Activated T-cell treated with anti-CD3 and anti-CD28 coated beads, Interleukin-2, amount 50 U/mL, for 4 hours (primary cell): ENCODE data around the gene CDH23. TPM values are rescaled to one million over a fixed set of nuclear protein-coding genes. Genes with fewer than 3 reads are reported as not detected.

Source experiments
- ATAC-seq, 2 donors: fragments of 200-7000 bp; cut with Tn5 transposase; one replicate each; pipeline ENCODE4 v1.10.0; 2021
- DNase-seq: peaks from one replicate; pipeline ENCODE4 v3.0.0-alpha.2; 2020
- H3K27me3 Mint-ChIP-seq: one replicate; pipeline ENCODE4 v1.8.0; 2021; ENCODE audit warnings: low read depth, mixed read lengths
- H3K36me3 Mint-ChIP-seq: one replicate; pipeline ENCODE4 v1.8.0; 2022; ENCODE audit warnings: mixed read lengths; ENCODE audit not compliant: insufficient read depth
- H3K4me1 Mint-ChIP-seq: one replicate; pipeline ENCODE4 v1.8.0; 2021; ENCODE audit warnings: low read depth, mixed read lengths
- H3K4me3 Mint-ChIP-seq: one replicate; pipeline ENCODE4 v1.8.0; 2021; ENCODE audit warnings: mild to moderate bottlenecking, moderate library complexity, mixed read lengths
- H3K9me3 Mint-ChIP-seq: one replicate; pipeline ENCODE4 v1.8.0; 2021; ENCODE audit warnings: mixed read lengths
- total RNA-seq, 3 donors: library from RNA; stranded (reverse); gene quantifications; one replicate each; pipeline ENCODE4 v1.2.1, GENCODE V29; 2021

CDH23 gene
- total RNA-seq, 3 donors from 2014 or later: 0.71 to 1.2 (median 1.1) TPM

GRCh38 chr10:71573562-71574518, 177.1 kb downstream of the CDH23 start:
- Mint-ChIP-seq H3K36me3 (no peaks in the 10 kb centered on the region), H3K27me3 (no peaks in the 10 kb centered on the region), H3K9me3 (no peaks in the 10 kb centered on the region), H3K4me1 (no peaks in the 10 kb centered on the region), H3K4me3 (no peak overlapping the region)
- ATAC-seq (no peak), DNase-seq (no peak)

- ATAC-seq (no peak), DNase-seq (no peak)
- no peaks in the 10 kb centered on the region for H3K36me3 Mint-ChIP-seq
- H3K4me1 Mint-ChIP-seq: no peaks in the 10 kb centered on the region
- H3K4me3 Mint-ChIP-seq: no peak overlapping the region
- no peaks in the 10 kb centered on the region for H3K27me3 Mint-ChIP-seq
- H3K9me3 Mint-ChIP-seq: no peaks in the 10 kb centered on the region
Measured at GRCh38 chr10:71575451-71575850, 178.7 kb downstream of the CDH23 start.

GRCh38 chr10:71575934-71576801, 179.4 kb downstream of the CDH23 start:
- H3K4me3 Mint-ChIP-seq: no peak overlapping the region
- no peaks in the 10 kb centered on the region for H3K36me3 Mint-ChIP-seq
- DNase-seq: no peak
- no peaks in the 10 kb centered on the region for H3K4me1 Mint-ChIP-seq
- no peaks in the 10 kb centered on the region for H3K9me3 Mint-ChIP-seq
- no peaks in the 10 kb centered on the region for H3K27me3 Mint-ChIP-seq
- no peak for ATAC-seq

DNA sequence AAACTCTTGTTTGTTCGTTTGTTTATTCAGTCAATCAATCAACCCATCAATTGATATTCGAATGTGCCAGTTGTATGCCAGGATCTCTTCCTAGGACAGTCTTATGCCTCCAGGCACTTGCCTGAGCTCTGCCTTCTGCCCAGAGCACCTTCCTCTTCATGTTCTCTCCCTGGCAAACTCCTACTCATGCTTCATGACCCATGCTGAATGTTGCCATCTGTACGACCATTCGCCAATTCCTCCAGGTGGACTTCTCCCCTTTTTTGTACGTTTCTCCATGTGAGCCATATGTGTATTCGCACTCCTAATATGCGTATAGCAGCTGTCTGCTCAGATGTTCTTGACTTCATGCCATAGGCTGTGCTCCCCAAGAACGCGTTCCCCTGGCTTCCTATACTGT, 180.1 kb downstream of the CDH23 start:
- H3K4me3 Mint-ChIP-seq: no peak overlapping the region
- no peaks in the 10 kb centered on the region for H3K9me3 Mint-ChIP-seq
- no peak for DNase-seq
- H3K27me3 Mint-ChIP-seq: no peaks in the 10 kb centered on the region
- H3K36me3 Mint-ChIP-seq: no peaks in the 10 kb centered on the region
- no peak for ATAC-seq
- H3K4me1 Mint-ChIP-seq: no peaks in the 10 kb centered on the region

GRCh38 chr10:71577345-71577744, 180.6 kb downstream of the CDH23 start:
- Mint-ChIP-seq H3K27me3 (no peaks in the 10 kb centered on the region), H3K4me1 (no peaks in the 10 kb centered on the region)
- ATAC-seq: no peak

GRCh38 chr10:71578069-71578468, 181.3 kb downstream of the CDH23 start:
- Mint-ChIP-seq H3K36me3 (no peaks in the 10 kb centered on the region), H3K27me3 (peaks cover 3% of the 10 kb centered on the region), H3K4me3 (no peak overlapping the region), H3K4me1 (no peaks in the 10 kb centered on the region), H3K9me3 (no peaks in the 10 kb centered on the region)
- DNase-seq: no peak
- no peak for ATAC-seq

More at GRCh38 chr10:71577345-71577744, 180.6 kb downstream of the CDH23 start:
- Mint-ChIP-seq H3K4me3 (no peak overlapping the region), H3K36me3 (no peaks in the 10 kb centered on the region), H3K9me3 (no peaks in the 10 kb centered on the region)
- no peak for DNase-seq

DNA sequence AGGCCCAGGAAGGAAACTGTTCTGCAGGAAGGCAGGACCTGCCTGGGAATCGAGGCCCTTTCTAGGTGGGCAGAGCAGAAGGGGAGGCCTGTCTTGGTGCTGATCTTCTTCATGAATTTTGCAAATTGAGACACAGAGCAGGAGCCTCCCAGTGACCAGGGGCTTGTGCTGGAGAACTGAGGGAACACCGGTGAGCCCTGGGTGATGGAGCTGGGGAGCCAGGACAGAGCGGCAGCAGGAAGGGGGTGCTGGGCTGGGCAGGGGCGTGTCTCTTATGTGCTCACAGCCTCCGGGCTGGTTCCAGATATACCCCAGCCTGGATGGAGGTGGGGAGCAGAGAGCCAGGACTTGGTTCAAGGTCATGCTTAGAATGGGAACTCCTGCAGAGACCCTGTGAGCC, 182.9 kb downstream of the CDH23 start:
- Mint-ChIP-seq H3K4me3 (no peak overlapping the region), H3K9me3 (no peaks in the 10 kb centered on the region), H3K36me3 (no peaks in the 10 kb centered on the region), H3K27me3 (peaks cover 3% of the 10 kb centered on the region), H3K4me1 (no peaks in the 10 kb centered on the region)
- no peak for DNase-seq
- ATAC-seq: no peak

DNA sequence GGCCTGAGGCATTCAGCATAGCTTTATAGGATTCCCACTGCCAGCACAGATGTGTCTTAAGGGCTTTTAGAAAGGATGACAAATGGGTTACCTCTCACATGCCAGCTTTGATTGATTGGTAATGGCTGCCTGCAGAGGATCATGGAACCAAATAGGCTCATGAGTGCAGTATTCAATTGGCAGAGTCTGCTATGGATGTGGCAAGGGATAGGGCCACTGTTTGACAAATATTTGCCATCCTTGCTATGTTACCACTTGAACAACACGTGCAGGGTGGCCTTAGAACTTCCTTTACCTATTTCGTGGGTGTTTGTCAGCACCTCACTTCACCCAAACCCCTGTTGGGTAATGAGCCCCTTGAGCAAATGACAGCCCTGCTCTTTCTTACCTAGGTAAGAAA, 183.7 kb downstream of the CDH23 start:
- Mint-ChIP-seq H3K36me3 (no peaks in the 10 kb centered on the region), H3K27me3 (peaks cover 3% of the 10 kb centered on the region), H3K9me3 (no peaks in the 10 kb centered on the region), H3K4me3 (no peak overlapping the region), H3K4me1 (no peaks in the 10 kb centered on the region)
- DNase-seq (no peak), ATAC-seq (no peak)

DNA sequence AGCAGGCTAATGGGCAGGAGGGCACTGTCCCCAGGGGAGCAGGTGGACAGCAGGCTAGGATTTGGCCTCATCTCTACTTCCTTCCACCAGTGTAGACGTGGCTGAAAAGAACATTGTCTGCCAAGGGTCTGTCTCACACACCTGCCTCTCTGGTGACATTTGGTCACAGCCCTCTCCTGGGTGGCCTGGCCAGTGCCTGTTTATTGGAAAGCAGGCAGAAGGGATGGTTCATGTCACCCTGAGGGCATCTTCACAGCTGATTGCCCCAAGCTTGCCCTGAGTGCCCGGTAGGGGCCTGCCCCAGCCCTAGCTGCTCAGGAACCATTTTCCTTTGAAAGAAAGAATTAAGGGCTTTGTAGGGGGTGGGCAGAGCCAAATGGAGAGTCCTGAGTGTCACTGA, 184.2 kb downstream of the CDH23 start:
- no peak for DNase-seq
- H3K9me3 Mint-ChIP-seq: no peaks in the 10 kb centered on the region
- no peak for ATAC-seq
- H3K4me1 Mint-ChIP-seq: no peaks in the 10 kb centered on the region
- H3K4me3 Mint-ChIP-seq: no peak overlapping the region
- H3K27me3 Mint-ChIP-seq: peaks cover 3% of the 10 kb centered on the region
- no peaks in the 10 kb centered on the region for H3K36me3 Mint-ChIP-seq

GRCh38 chr10:71581376-71581775, 184.7 kb downstream of the CDH23 start:
- Mint-ChIP-seq H3K4me3 (no peak overlapping the region), H3K36me3 (no peaks in the 10 kb centered on the region), H3K9me3 (no peaks in the 10 kb centered on the region), H3K4me1 (no peaks in the 10 kb centered on the region), H3K27me3 (peaks cover 3% of the 10 kb centered on the region)
- ATAC-seq: no peak
- no peak for DNase-seq

GRCh38 chr10:71582019-71582418, 185.3 kb downstream of the CDH23 start:
- DNase-seq (no peak), ATAC-seq (no peak)
- Mint-ChIP-seq H3K4me1 (no peaks in the 10 kb centered on the region), H3K27me3 (peaks cover 4% of the 10 kb centered on the region), H3K9me3 (no peaks in the 10 kb centered on the region), H3K36me3 (no peaks in the 10 kb centered on the region), H3K4me3 (no peak overlapping the region)

DNA sequence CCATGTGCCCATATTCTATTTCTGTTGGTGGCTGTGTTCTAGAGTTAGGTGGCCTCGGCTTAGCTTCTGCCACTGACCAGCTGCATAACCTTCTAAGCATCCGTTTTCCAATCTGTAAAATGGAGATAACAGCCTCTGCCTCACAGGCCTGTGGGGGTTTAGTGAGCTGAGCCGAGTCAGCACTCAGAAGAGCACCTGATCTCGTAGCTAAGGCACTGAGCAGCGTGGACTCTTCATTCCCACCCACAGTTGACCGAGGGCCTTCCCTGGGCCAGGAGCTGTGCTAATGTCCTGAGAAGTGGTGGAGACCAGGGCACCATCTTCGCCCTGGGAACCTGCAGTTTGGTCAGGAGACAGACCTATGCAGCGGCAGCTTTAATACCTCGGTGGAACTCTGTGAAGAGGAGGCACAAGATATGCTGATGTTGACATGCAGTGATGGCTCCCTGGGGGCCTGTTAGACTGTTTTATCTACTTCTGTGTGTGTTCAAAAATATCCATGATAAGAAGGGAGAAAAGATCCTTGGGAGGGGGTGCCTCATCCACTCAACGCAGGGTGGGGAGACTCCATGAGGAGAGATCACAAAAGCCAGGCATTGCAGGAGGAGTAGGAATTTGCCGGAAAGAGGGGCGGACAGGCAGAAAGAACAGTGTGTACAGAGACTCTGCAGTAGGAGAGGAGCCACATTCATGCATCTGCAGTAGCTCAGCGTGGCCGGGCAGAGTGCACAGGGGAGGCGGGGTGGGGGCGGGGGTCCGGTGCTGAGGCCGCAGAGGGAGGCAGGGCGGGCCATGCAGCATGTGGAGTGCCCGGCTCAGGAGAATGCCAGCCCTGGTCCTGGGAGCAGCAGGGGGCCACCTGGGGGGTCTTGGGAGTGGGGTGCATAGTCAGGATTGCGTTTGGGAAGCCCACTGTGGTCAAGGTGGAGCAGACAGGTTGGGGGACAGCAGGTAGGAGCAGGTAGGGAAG, 186.1 kb downstream of the CDH23 start:
- Mint-ChIP-seq H3K36me3 (no peaks in the 10 kb centered on the region), H3K4me1 (no peaks in the 10 kb centered on the region), H3K4me3 (no peak overlapping the region), H3K27me3 (peaks cover 8% of the 10 kb centered on the region), H3K9me3 (no peaks in the 10 kb centered on the region)
- ATAC-seq (no peak), DNase-seq (no peak)

DNA sequence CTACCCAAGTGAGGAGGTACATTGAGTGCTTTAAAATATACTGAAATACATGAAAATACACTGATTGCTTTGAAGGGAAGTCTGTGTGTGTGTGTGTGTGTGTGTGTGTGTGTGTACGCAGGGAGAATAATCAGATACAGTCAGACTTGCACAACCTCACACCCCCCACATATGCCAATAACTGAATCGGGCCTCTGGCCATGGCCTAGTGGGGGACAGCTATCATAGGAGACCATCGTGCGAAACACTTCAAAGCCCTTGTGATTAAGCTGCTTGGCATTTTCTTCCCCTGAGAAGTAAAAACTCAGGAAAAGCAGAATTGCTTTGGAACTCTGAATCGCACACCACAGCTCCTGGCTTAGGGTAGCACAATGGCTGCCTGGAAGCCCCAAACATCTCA, 187.7 kb downstream of the CDH23 start:
- no peak for DNase-seq
- Mint-ChIP-seq H3K27me3 (peaks cover 10% of the 10 kb centered on the region), H3K4me3 (no peak overlapping the region)

More for the DNA sequence above, 187.7 kb downstream of the CDH23 start:
- Mint-ChIP-seq H3K36me3 (no peaks in the 10 kb centered on the region), H3K4me1 (no peaks in the 10 kb centered on the region), H3K9me3 (no peaks in the 10 kb centered on the region)
- ATAC-seq: no peak
